B cell (primary cell): Measurements from ENCODE around the gene C5orf15. TPM values are rescaled to one million over a fixed set of nuclear protein-coding genes. Genes with fewer than 3 reads are reported as not detected.

ENCODE experiments used
- ATAC-seq: fragments of 200-7000 bp; cut with Tn5 transposase; one replicate; pipeline ENCODE4 v1.10.0; 2021; ENCODE audit warnings: low read depth, mild to moderate bottlenecking, moderate number of reproducible peaks, moderate library complexity
- CTCF ChIA-PET: fragments of 350-600 bp; sonication (Branson Sonifier 250); formaldehyde crosslinking; loops from one replicate; lab custom pipeline; 2021; ENCODE audit warnings: antibody characterized with exemption, inconsistent platforms; lab: Charles Lee
- POLR2A ChIA-PET: fragments of 350-600 bp; sonication (Branson Sonifier 250); formaldehyde crosslinking; loops from one replicate; lab custom pipeline; 2021; ENCODE audit warnings: antibody characterized with exemption; lab: Charles Lee
- DNase-seq: peaks from one replicate; pipeline ENCODE4 v3.0.0; 2013
- H2AFZ ChIP-seq: 2 replicates; pipeline ENCODE4 v1.6.1; 2012; ENCODE audit warnings: mild to moderate bottlenecking, low read depth, low read length; ENCODE audit not compliant: insufficient read depth, poor library complexity, severe bottlenecking
- H3K27ac ChIP-seq, 2 donors: 1 replicate in 1 of 2; 2 replicates in 1 of 2; pipeline ENCODE4 v1.5.1; 2012 to 2013; ENCODE audit warnings: low read length in 2 of 2, mild to moderate bottlenecking in 2 of 2, moderate library complexity in 1 of 2
- H3K27me3 ChIP-seq, 4 experiments: fragments of 200-600 bp in 1 of 4; sonication (generic) in 1 of 4; replicated peaks in 1 of 4; 1 replicate in 2 of 4; 2 replicates in 2 of 4; pipeline versions ENCODE4 v1.6.1 to v1.7.0; 2013 to 2016; ENCODE audit warnings: low read length in 3 of 4, mild to moderate bottlenecking in 2 of 4, mixed read lengths in 1 of 4, moderate library complexity in 1 of 4; ENCODE audit not compliant: insufficient read depth in 4 of 4, control insufficient read depth in 3 of 4; ENCODE audit errors: control extremely low read depth in 1 of 4
- H3K36me3 ChIP-seq, 2 experiments: replicated peaks in 1 of 2; 1 replicate in 1 of 2; 2 replicates in 1 of 2; pipeline versions ENCODE4 v1.6.1 to v1.7.1; 2013; ENCODE audit warnings: low read length in 1 of 2; ENCODE audit not compliant: insufficient read depth in 2 of 2, control insufficient read depth in 1 of 2; ENCODE audit errors: control extremely low read depth in 1 of 2, extremely low read depth in 1 of 2
- H3K4me1 ChIP-seq, 2 donors: fragments of 200-600 bp in 1 of 2; sonication (generic) in 1 of 2; 1 replicate in 1 of 2; 2 replicates in 1 of 2; pipeline versions ENCODE4 v1.5.1 to v1.6.1; 2013 to 2017; ENCODE audit warnings: low read length in 2 of 2; ENCODE audit not compliant: control insufficient read depth in 2 of 2, insufficient read depth in 2 of 2
- H3K4me2 ChIP-seq: replicated peaks from 2 replicates; pipeline ENCODE3; 2012; ENCODE audit warnings: mild to moderate bottlenecking, low read depth, low read length; ENCODE audit not compliant: poor library complexity, severe bottlenecking
- H3K4me3 ChIP-seq, 5 experiments: fragments of 200-600 bp in 1 of 5; sonication (generic) in 1 of 5; 1 replicate in 3 of 5; 2 replicates in 2 of 5; pipeline versions ENCODE4 v1.5.1 to v1.7.0; 2011 to 2016; ENCODE audit warnings: low read length in 4 of 5, mild to moderate bottlenecking in 4 of 5, low read depth in 2 of 5, control low read depth in 1 of 5, moderate library complexity in 1 of 5; ENCODE audit not compliant: insufficient read depth in 1 of 5; ENCODE audit errors: control extremely low read depth in 1 of 5, extremely low read depth in 1 of 5
- H3K79me2 ChIP-seq: fragments of 200-600 bp; sonication (generic); one replicate; pipeline ENCODE4 v1.6.0; 2016; ENCODE audit warnings: low read length; ENCODE audit not compliant: control insufficient read depth, insufficient read depth
- H3K9ac ChIP-seq: fragments of 200-600 bp; sonication (generic); 2 replicates; pipeline ENCODE4 v1.6.1; 2017; ENCODE audit warnings: mild to moderate bottlenecking, low read length, moderate library complexity
- H3K9me3 ChIP-seq, 3 donors: one replicate each; pipeline versions ENCODE4 v1.6.1 to v1.7.1; 2013; ENCODE audit warnings: low read length in 2 of 3; ENCODE audit not compliant: control insufficient read depth in 2 of 3, insufficient read depth in 1 of 3; ENCODE audit errors: control extremely low read depth in 1 of 3
- H4K20me1 ChIP-seq: 2 replicates; pipeline ENCODE4 v1.6.0; 2012; ENCODE audit warnings: mild to moderate bottlenecking, low read length; ENCODE audit not compliant: insufficient read depth, control insufficient read depth, poor library complexity, severe bottlenecking
- H3K27ac Mint-ChIP-seq: one replicate; pipeline ENCODE4 v1.8.0; 2021; ENCODE audit warnings: mixed read lengths
- H3K27me3 Mint-ChIP-seq: one replicate; pipeline ENCODE4 v1.8.0; 2021; ENCODE audit warnings: mixed read lengths
- H3K4me1 Mint-ChIP-seq: one replicate; pipeline ENCODE4 v1.8.0; 2021; ENCODE audit warnings: mixed read lengths
- H3K4me3 Mint-ChIP-seq: one replicate; pipeline ENCODE4 v1.8.0; 2021; ENCODE audit warnings: mixed read lengths
- H3K9me3 Mint-ChIP-seq: one replicate; pipeline ENCODE4 v1.8.0; 2022; ENCODE audit warnings: mixed read lengths; ENCODE audit not compliant: insufficient read depth
- EZH2 ChIP-seq: IDR thresholded peaks from 2 replicates; pipeline ENCODE4 v1.6.1; 2012; ENCODE audit warnings: borderline replicate concordance, low read depth, mild to moderate bottlenecking, moderate library complexity, low read length; ENCODE audit not compliant: insufficient read depth, poor library complexity, severe bottlenecking
- WGBS: methylation state at CpG from one replicate; pipeline ENCODE4 v1.1.5; 2013; ENCODE audit warnings: missing lambda C conversion rate; ENCODE audit not compliant: insufficient coverage; 5-methylcytosine and 5-hydroxymethylcytosine counted together
- intact Hi-C: fragments of 100-400 bp; cut with micrococcal nuclease; formaldehyde crosslinking; loops from one replicate; pipeline ENCODE4 v1.10.0; 2022
- polyA plus RNA-seq: library from polyadenylated mRNA; depleted of rRNA; stranded (reverse); fragments of >200 nt; gene quantifications from 2 replicates; pipeline ENCODE4 v1.2.3, GENCODE V29; 2012
- total RNA-seq, 2 donors: library from RNA; stranded (reverse); fragments of 120-200 nt in 1 of 2; gene quantifications; 1 replicate in 1 of 2; 2 replicates in 1 of 2; pipeline versions ENCODE4 v1.2.3 to v1.2.4, GENCODE V29; 2013 to 2022
- TF ChIP-seq, protein P1 (sequence below): fragments of 200-600 bp; IDR thresholded peaks from one replicate; pipeline ENCODE4 v1.8.0; 2022; ENCODE audit warnings: antibody characterized with exemption, mild to moderate bottlenecking

C5orf15 gene
- total and polyA plus RNA-seq, 2 donors (not counting 1 experiment from before 2014, with no cell fraction given), result 22.7 to 28.2 TPM

DNA sequence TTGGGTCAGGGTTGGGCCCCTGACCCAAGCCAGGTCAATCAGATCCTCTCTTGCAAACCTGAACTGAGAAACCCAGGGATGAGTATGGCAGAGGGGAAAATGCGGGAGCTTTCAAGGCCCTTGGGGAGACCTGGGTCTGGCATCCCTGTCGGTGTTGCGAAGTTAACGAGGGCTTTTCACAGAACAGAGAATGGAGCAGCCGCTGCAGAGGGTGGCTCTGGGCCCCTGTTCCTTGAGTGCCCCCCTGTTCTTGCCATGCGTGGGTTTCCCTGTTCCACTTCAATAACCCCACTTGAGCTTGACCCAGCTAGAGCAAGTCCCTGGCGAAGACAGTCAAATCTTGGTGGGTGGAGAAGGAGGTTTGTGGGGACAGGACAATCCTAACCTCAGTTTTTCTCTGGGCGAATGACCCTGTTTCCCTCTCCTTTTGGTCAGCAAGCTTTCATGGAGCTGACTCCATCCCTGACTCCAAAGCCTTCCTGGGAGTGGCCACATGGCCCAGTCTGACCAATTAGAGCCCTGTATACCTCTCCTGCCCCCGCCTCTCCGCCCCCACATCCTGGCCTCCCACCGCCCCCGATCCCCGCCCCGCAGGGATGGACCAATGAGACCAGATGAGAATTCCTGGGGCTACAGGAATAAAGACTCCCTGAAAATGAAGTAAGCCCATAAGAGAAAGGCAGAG lies 39.3 kb upstream of the C5orf15 start:
- peaks cover 19% of the 10 kb centered on the region for H3K4me1 Mint-ChIP-seq

DNA sequence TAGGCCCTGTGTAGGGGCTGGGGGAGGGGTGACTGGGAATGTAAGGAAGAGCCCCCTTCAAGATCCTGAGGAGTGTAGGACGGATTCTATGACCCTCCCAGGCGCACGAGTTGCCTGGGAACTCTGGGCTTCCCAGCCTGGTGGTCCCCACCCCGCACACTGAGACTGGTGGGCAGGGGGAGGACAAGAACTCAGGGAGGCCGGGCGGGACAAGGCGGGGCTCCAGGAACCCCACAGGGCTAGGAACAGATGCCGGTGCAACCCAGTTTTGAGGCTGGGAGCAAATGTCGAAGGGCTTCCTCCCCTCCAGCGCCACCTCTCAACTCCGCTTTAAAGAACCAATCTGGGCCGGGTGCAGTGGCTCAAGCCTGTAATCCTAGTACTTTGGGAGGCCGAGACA lies 37.7 kb upstream of the C5orf15 start:
- CTCF ChIA-PET, result interaction anchor here (2.5 kb wide), 1 partner anchor 9 kb away, joined by 8 read pairs; no protein-coding TSS in a partner anchor
- peak overlapping the region; percentile 87 for H3K27ac Mint-ChIP-seq
- H3K4me3 Mint-ChIP-seq, result peak overlapping the region; percentile 88
- peaks cover 17 to 28% of the 10 kb centered on the region in 2 donors for H3K4me1 ChIP-seq
- H3K27me3 Mint-ChIP-seq, result no peaks in the 10 kb centered on the region
- peaks cover 32% of the 10 kb centered on the region for H3K4me1 Mint-ChIP-seq
- H3K79me2 ChIP-seq, result peaks cover 30% of the 10 kb centered on the region
- H3K4me2 ChIP-seq, result peak overlapping the region; percentile 91
- TF ChIP-seq EZH2, result no peak
- TF ChIP-seq, protein P1, sequence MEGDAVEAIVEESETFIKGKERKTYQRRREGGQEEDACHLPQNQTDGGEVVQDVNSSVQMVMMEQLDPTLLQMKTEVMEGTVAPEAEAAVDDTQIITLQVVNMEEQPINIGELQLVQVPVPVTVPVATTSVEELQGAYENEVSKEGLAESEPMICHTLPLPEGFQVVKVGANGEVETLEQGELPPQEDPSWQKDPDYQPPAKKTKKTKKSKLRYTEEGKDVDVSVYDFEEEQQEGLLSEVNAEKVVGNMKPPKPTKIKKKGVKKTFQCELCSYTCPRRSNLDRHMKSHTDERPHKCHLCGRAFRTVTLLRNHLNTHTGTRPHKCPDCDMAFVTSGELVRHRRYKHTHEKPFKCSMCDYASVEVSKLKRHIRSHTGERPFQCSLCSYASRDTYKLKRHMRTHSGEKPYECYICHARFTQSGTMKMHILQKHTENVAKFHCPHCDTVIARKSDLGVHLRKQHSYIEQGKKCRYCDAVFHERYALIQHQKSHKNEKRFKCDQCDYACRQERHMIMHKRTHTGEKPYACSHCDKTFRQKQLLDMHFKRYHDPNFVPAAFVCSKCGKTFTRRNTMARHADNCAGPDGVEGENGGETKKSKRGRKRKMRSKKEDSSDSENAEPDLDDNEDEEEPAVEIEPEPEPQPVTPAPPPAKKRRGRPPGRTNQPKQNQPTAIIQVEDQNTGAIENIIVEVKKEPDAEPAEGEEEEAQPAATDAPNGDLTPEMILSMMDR, result no peak
- POLR2A ChIA-PET, result interaction anchor here (0.7 kb wide), 1 partner anchor 525 kb away, joined by 7 read pairs; no protein-coding TSS in a partner anchor
- no peaks in the 10 kb centered on the region for H3K9me3 ChIP-seq
- peaks cover 21% of the 10 kb centered on the region for H4K20me1 ChIP-seq
- peaks cover 0 to 2% of the 10 kb centered on the region in 2 experiments for H3K36me3 ChIP-seq
- H3K27me3 ChIP-seq, result no peaks in the 10 kb centered on the region
- H2AFZ ChIP-seq, result no peak overlapping the region
- no peaks in the 10 kb centered on the region for H3K9me3 Mint-ChIP-seq
- WGBS, result 98% methylated on average over 13 of the region's 13 CpGs
- no peak overlapping the region for H3K9ac ChIP-seq
- DNase-seq (no peak), ATAC-seq (no peak)
- no peak overlapping the region for H3K4me3 ChIP-seq
- intact Hi-C loops, result no loop called here
- H3K27ac ChIP-seq, result no peak overlapping the region

More for the DNA sequence above, 39.3 kb upstream of the C5orf15 start:
- peaks cover 0 to 3% (median 0%) of the 10 kb centered on the region in 4 experiments for H3K27me3 ChIP-seq
- Mint-ChIP-seq H3K27ac (no peak overlapping the region), H3K4me3 (no peak overlapping the region), H3K27me3 (peaks cover 8% of the 10 kb centered on the region), H3K9me3 (no peaks in the 10 kb centered on the region)
- no peak overlapping the region for H3K4me2 ChIP-seq
- no peak overlapping the region for H3K9ac ChIP-seq
- ChIA-PET CTCF (interaction anchor here (0.9 to 2.5 kb wide), 3 partner anchors 11 to 32 kb away, joined by 3 to 8 read pairs (median 3); no protein-coding TSS in a partner anchor), POLR2A (no interaction called here)
- H3K4me1 ChIP-seq, result peaks cover 14 to 18% of the 10 kb centered on the region in 2 donors
- peaks cover 14% of the 10 kb centered on the region for H3K79me2 ChIP-seq
- no peaks in the 10 kb centered on the region for H3K36me3 ChIP-seq
- 81% methylated on average over 7 of the region's 14 CpGs for WGBS
- H3K9me3 ChIP-seq, result no peaks in the 10 kb centered on the region
- intact Hi-C loops, result no loop called here
- no peak overlapping the region for H3K27ac ChIP-seq
- peaks cover 7% of the 10 kb centered on the region for H4K20me1 ChIP-seq
- no peak for TF ChIP-seq EZH2
- TF ChIP-seq, protein P1, result no peak
- ATAC-seq (no peak), DNase-seq (no peak)
- H2AFZ ChIP-seq, result no peak overlapping the region
- H3K4me3 ChIP-seq, result no peak overlapping the region
